Measurements from ENCODE around the gene LPGAT1. TPM values are rescaled to one million over a fixed set of nuclear protein-coding genes. Genes with fewer than 3 reads are reported as not detected.
"Not testable (repeated sequence)": the region's sequence is repeated elsewhere in the genome, so short reads cannot be mapped to it uniquely, and the experiment has no call there.

The LPGAT1 gene
- polyA plus RNA-seq, 5 donors, result 14.8 to 23.5 (median 17.7) TPM

- peak in 1 of 2 donors; percentile 8 for DNase-seq
Observed at GRCh38 chr1:211705467-211706091, 125.0 kb downstream of the LPGAT1 start.

GRCh38 chr1:211704543-211704942, 126.0 kb downstream of the LPGAT1 start:
- no peak for DNase-seq

GRCh38 chr1:211703812-211704537, 126.6 kb downstream of the LPGAT1 start:
- DNase-seq, result no peak

GRCh38 chr1:211701733-211702132, 128.8 kb downstream of the LPGAT1 start:
- DNase-seq, result no peak

- DNase-seq, result no peak
Observed at GRCh38 chr1:211699059-211699458, 131.5 kb downstream of the LPGAT1 start.

GRCh38 chr1:211698161-211699026, 132.2 kb downstream of the LPGAT1 start:
- DNase-seq, result peak; percentile 24 to 38

GRCh38 chr1:211697356-211697755, 133.2 kb downstream of the LPGAT1 start:
- no peak for DNase-seq

GRCh38 chr1:211695135-211695816, 135.3 kb downstream of the LPGAT1 start:
- no peak for DNase-seq

GRCh38 chr1:211693911-211694310, 136.7 kb downstream of the LPGAT1 start:
- not testable (repeated sequence) for DNase-seq

Other genes with a start within 250 kb of the LPGAT1 start
- 10 to 100 TPM; 10.9 to 33.6 (median 19.9) TPM for gene NEK2, start 155.1 kb downstream of the LPGAT1 start, polyA plus RNA-seq (ENCODE audit: insufficient read depth in 1 of 5, insufficient read length in 5 of 5, low replicate concordance in 1 of 5)
- gene INTS7, start 204.8 kb upstream of the LPGAT1 start, polyA plus RNA-seq (ENCODE audit: insufficient read depth in 1 of 5, insufficient read length in 5 of 5, low replicate concordance in 1 of 5), result 10 to 100 TPM; 19.6 to 23.5 (median 21.3) TPM
- gene DTL, start 205.0 kb upstream of the LPGAT1 start, polyA plus RNA-seq (ENCODE audit: insufficient read depth in 1 of 5, insufficient read length in 5 of 5, low replicate concordance in 1 of 5), result 10 to 100 TPM; 25.1 to 40.3 (median 36.0) TPM